ENCODE measurements around the gene EIF3I. TPM values are rescaled to one million over a fixed set of nuclear protein-coding genes. Genes with fewer than 3 reads are reported as not detected.

Gene EIF3I
- total and polyA plus RNA-seq, 2 experiments from 2014 or later = 228 to 274 TPM

- TF ChIP-seq ZNF462 (CRISPR knock-in tag; IDR thresholded peaks at IDR 0.05) (no peak), ZNF114 (CRISPR knock-in tag; IDR thresholded peaks at IDR 0.05) (no peak), JUNB (IDR thresholded peaks at IDR 0.05; ENCODE audit: unreplicated experiment) (no peak), STAT1 (IDR thresholded peaks at IDR 0.05; ENCODE audit: unreplicated experiment) (no peak), POLR2AphosphoS5 (IDR thresholded peaks at IDR 0.05; ENCODE audit: low read depth) (no peak), ZNF331 (CRISPR knock-in tag; IDR thresholded peaks at IDR 0.05; ENCODE audit: low read depth) (no peak), REST (IDR thresholded peaks at IDR 0.05; ENCODE audit: unreplicated experiment) (no peak)
These were observed 50.6 kb downstream of the EIF3I start (continued) for GRCh38 chr1:32272557-32273390.

All from GM23338 (cell line).